Muscle layer of colon (tissue), 2 donors: ENCODE measurements around the gene IZUMO2.

Experiments
- H3K27ac ChIP-seq: one replicate; pipeline ENCODE4 v1.7.0; 2013; ENCODE audit warnings: low read depth, mild to moderate bottlenecking, low read length, moderate library complexity
- H3K27me3 ChIP-seq, 2 donors: one replicate each; pipeline ENCODE4 v1.7.0; 2013; ENCODE audit warnings: low read length in 2 of 2, mild to moderate bottlenecking in 2 of 2; ENCODE audit not compliant: insufficient read depth in 2 of 2, control insufficient read depth in 1 of 2
- H3K36me3 ChIP-seq: one replicate; pipeline ENCODE4 v1.7.0; 2013; ENCODE audit warnings: mild to moderate bottlenecking, low read length; ENCODE audit not compliant: insufficient read depth
- H3K4me1 ChIP-seq: one replicate; pipeline ENCODE4 v1.7.0; 2013; ENCODE audit warnings: mild to moderate bottlenecking, low read length; ENCODE audit not compliant: insufficient read depth
- H3K4me3 ChIP-seq, 2 donors: one replicate each; pipeline ENCODE4 v1.7.0; 2013; ENCODE audit warnings: low read length in 2 of 2, low read depth in 1 of 2, mild to moderate bottlenecking in 1 of 2, moderate library complexity in 1 of 2
- H3K9ac ChIP-seq: one replicate; pipeline ENCODE4 v1.7.0; 2013; ENCODE audit warnings: low read length
- H3K9me3 ChIP-seq: one replicate; pipeline ENCODE4 v1.7.0; 2013; ENCODE audit warnings: mild to moderate bottlenecking, low read length
- donor health status: abdominal sarcoma.
- donor health status: Adenocarcinoma of cecum.

IZUMO2 gene

GRCh38 chr19:50181121-50181520 lies 18.0 kb upstream of the IZUMO2 start:
- no peaks in the 10 kb centered on the region for H3K9me3 ChIP-seq
- H3K27ac ChIP-seq = no peak overlapping the region
- no peak overlapping the region for H3K9ac ChIP-seq
- no peaks in the 10 kb centered on the region for H3K27me3 ChIP-seq
- H3K36me3 ChIP-seq = no peaks in the 10 kb centered on the region
- H3K4me3 ChIP-seq = no peak overlapping the region
- no peaks in the 10 kb centered on the region for H3K4me1 ChIP-seq

GRCh38 chr19:50178859-50179537 lies 15.9 kb upstream of the IZUMO2 start:
- Histone ChIP-seq H3K9ac (no peak overlapping the region), H3K4me3 (no peak overlapping the region), H3K9me3 (no peaks in the 10 kb centered on the region), H3K4me1 (no peaks in the 10 kb centered on the region), H3K36me3 (no peaks in the 10 kb centered on the region), H3K27me3 (peaks cover 0 to 4% of the 10 kb centered on the region in 2 donors), H3K27ac (no peak overlapping the region)

- Histone ChIP-seq H3K27ac (no peak overlapping the region), H3K36me3 (no peaks in the 10 kb centered on the region), H3K9ac (no peak overlapping the region), H3K27me3 (peaks cover 0 to 6% of the 10 kb centered on the region in 2 donors), H3K4me3 (no peak overlapping the region), H3K9me3 (no peaks in the 10 kb centered on the region), H3K4me1 (no peaks in the 10 kb centered on the region)
These were observed 15.2 kb upstream of the IZUMO2 start for GRCh38 chr19:50178320-50178719.

GRCh38 chr19:50176775-50177174 lies 13.7 kb upstream of the IZUMO2 start:
- Histone ChIP-seq H3K27me3 (peaks cover 0 to 6% of the 10 kb centered on the region in 2 donors), H3K27ac (no peak overlapping the region)

GRCh38 chr19:50175924-50176323 lies 12.8 kb upstream of the IZUMO2 start:
- Histone ChIP-seq H3K4me1 (no peaks in the 10 kb centered on the region), H3K27ac (no peak overlapping the region)

More at GRCh38 chr19:50176775-50177174, 13.7 kb upstream of the IZUMO2 start:
- no peaks in the 10 kb centered on the region for H3K9me3 ChIP-seq
- no peak overlapping the region for H3K9ac ChIP-seq
- no peaks in the 10 kb centered on the region for H3K36me3 ChIP-seq
- H3K4me1 ChIP-seq = no peaks in the 10 kb centered on the region
- H3K4me3 ChIP-seq = no peak overlapping the region

GRCh38 chr19:50174100-50174793 lies 11.2 kb upstream of the IZUMO2 start:
- Histone ChIP-seq H3K9me3 (no peaks in the 10 kb centered on the region), H3K27ac (no peak overlapping the region), H3K9ac (no peak overlapping the region), H3K4me3 (no peak overlapping the region), H3K36me3 (no peaks in the 10 kb centered on the region), H3K4me1 (no peaks in the 10 kb centered on the region), H3K27me3 (peaks cover 0 to 6% of the 10 kb centered on the region in 2 donors)

More at GRCh38 chr19:50175924-50176323, 12.8 kb upstream of the IZUMO2 start:
- H3K4me3 ChIP-seq = no peak overlapping the region
- no peaks in the 10 kb centered on the region for H3K36me3 ChIP-seq
- no peaks in the 10 kb centered on the region for H3K9me3 ChIP-seq
- peaks cover 0 to 6% of the 10 kb centered on the region in 2 donors for H3K27me3 ChIP-seq
- no peak overlapping the region for H3K9ac ChIP-seq

GRCh38 chr19:50173127-50173526 lies 10.0 kb upstream of the IZUMO2 start:
- Histone ChIP-seq H3K4me3 (no peak overlapping the region), H3K27me3 (peaks cover 0 to 6% of the 10 kb centered on the region in 2 donors), H3K9ac (no peak overlapping the region), H3K4me1 (no peaks in the 10 kb centered on the region), H3K27ac (no peak overlapping the region), H3K9me3 (no peaks in the 10 kb centered on the region), H3K36me3 (no peaks in the 10 kb centered on the region)

- Histone ChIP-seq H3K9me3 (no peaks in the 10 kb centered on the region), H3K27ac (no peak overlapping the region), H3K27me3 (peaks cover 0 to 6% of the 10 kb centered on the region in 2 donors), H3K36me3 (no peaks in the 10 kb centered on the region), H3K9ac (no peak overlapping the region), H3K4me1 (no peaks in the 10 kb centered on the region), H3K4me3 (no peak overlapping the region)
These were observed 9.6 kb upstream of the IZUMO2 start for GRCh38 chr19:50172726-50173125.

GRCh38 chr19:50171752-50172151 lies 8.7 kb upstream of the IZUMO2 start:
- H3K9ac ChIP-seq = no peak overlapping the region
- no peaks in the 10 kb centered on the region for H3K4me1 ChIP-seq
- H3K27ac ChIP-seq = no peak overlapping the region
- no peaks in the 10 kb centered on the region for H3K36me3 ChIP-seq
- peaks cover 0 to 9% of the 10 kb centered on the region in 2 donors for H3K27me3 ChIP-seq
- no peak overlapping the region for H3K4me3 ChIP-seq
- H3K9me3 ChIP-seq = no peaks in the 10 kb centered on the region

- H3K9me3 ChIP-seq = no peaks in the 10 kb centered on the region
- no peaks in the 10 kb centered on the region for H3K4me1 ChIP-seq
- no peak overlapping the region for H3K4me3 ChIP-seq
- no peaks in the 10 kb centered on the region for H3K36me3 ChIP-seq
- peaks cover 0 to 13% of the 10 kb centered on the region in 2 donors for H3K27me3 ChIP-seq
- no peak overlapping the region for H3K27ac ChIP-seq
- no peak overlapping the region for H3K9ac ChIP-seq
These were observed 4.2 kb upstream of the IZUMO2 start for GRCh38 chr19:50167314-50167721.

GRCh38 chr19:50159078-50159477 lies 4.0 kb downstream of the IZUMO2 start:
- H3K9me3 ChIP-seq = peaks cover 8% of the 10 kb centered on the region
- H3K9ac ChIP-seq = no peak overlapping the region
- H3K36me3 ChIP-seq = no peaks in the 10 kb centered on the region
- H3K4me3 ChIP-seq = no peak overlapping the region
- no peak overlapping the region for H3K27ac ChIP-seq
- H3K4me1 ChIP-seq = no peaks in the 10 kb centered on the region
- H3K27me3 ChIP-seq = peaks cover 0 to 5% of the 10 kb centered on the region in 2 donors
